C4-2B (cell line): ENCODE results near the gene DKK3.

Experiments
- ZFX ChIP-seq: fragments of 450-650 bp; IDR thresholded peaks from 2 replicates; pipeline ENCODE4 v1.6.1; 2017
- TF ChIP-seq, protein P1 (sequence below): fragments of 450-650 bp; conservative IDR thresholded peaks from 2 replicates; pipeline ENCODE4 v1.5.1; 2017; ENCODE audit warnings: mild to moderate bottlenecking

DNA sequence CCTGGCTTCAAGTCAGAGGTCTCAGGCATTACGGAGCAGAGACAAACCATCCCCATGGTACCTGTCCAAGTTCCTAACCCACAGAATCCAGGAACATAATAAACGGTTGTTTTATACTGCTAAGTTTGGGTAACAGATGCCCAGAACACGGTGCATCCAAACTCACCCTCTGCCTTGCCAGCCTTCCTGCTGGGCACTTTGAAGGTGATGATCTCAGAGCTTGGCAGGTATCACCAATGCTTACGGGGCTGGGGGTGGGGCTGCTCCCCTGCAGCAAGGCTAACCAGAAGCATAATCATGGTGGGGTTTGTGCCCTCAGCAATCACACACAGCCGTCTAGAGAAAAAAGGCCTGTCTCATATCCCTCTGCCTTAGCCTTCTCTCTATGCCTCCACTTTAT lies 27.1 kb downstream of the DKK3 start:
- TF ChIP-seq, protein P1, sequence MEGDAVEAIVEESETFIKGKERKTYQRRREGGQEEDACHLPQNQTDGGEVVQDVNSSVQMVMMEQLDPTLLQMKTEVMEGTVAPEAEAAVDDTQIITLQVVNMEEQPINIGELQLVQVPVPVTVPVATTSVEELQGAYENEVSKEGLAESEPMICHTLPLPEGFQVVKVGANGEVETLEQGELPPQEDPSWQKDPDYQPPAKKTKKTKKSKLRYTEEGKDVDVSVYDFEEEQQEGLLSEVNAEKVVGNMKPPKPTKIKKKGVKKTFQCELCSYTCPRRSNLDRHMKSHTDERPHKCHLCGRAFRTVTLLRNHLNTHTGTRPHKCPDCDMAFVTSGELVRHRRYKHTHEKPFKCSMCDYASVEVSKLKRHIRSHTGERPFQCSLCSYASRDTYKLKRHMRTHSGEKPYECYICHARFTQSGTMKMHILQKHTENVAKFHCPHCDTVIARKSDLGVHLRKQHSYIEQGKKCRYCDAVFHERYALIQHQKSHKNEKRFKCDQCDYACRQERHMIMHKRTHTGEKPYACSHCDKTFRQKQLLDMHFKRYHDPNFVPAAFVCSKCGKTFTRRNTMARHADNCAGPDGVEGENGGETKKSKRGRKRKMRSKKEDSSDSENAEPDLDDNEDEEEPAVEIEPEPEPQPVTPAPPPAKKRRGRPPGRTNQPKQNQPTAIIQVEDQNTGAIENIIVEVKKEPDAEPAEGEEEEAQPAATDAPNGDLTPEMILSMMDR, result no peak
- TF ChIP-seq ZFX, result no peak
